Superior temporal gyrus (tissue), 1 donor: ENCODE data around the gene GABRG3.

Experiments
- DNase-seq: peaks from one replicate; pipeline ENCODE4 v3.0.0-alpha.2; 2016; ENCODE audit errors: extremely low spot score

Gene GABRG3

DNA sequence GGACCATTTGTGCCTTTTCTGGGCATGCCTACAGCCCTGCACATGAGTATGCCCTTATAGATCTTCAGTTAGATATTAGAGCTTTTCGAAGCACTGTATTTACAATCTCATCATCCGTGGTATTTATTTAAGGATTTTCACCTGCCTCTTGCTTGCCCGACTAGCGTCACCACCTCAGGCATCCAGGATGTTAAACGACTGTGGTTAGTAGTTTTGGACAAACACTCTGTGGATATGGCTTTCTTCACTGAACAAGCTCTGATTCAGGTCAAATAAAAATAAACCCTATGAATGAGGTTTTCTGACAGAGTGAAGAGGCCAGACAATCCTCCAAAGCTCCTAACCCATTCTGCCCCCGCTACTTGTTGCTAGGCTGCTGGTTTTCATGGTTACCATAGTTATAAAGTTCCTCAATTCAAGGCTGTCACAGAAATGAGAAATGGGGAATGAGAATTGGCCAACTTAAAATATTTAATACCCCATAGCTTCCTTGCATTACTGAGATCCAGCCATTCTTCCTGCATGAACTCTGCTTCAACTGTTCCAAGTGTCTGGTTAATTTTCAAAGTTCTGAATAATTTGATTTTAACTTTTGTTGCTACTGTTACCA lies 440.1 kb downstream of the GABRG3 start:
- DNase-seq, result no peak

DNA sequence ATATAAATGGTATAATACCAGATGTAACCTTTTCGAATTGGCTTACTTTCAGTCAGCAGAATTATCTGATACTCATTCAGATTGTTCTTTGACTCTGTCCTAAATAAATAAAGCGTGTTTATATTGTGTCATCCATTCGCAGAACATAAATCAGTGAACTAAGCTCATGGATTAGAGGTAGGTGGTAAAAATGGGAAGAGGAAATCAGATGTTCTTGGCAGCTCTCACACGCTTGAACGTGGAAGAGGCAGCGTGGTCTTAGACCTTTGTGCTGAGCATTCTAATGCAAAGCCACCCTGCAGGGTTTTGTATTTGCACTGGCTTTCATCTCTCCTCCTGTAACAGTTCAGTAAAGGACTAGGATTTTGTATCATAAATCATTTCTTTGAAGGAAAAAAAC lies 441.4 kb downstream of the GABRG3 start:
- no peak for DNase-seq

DNA sequence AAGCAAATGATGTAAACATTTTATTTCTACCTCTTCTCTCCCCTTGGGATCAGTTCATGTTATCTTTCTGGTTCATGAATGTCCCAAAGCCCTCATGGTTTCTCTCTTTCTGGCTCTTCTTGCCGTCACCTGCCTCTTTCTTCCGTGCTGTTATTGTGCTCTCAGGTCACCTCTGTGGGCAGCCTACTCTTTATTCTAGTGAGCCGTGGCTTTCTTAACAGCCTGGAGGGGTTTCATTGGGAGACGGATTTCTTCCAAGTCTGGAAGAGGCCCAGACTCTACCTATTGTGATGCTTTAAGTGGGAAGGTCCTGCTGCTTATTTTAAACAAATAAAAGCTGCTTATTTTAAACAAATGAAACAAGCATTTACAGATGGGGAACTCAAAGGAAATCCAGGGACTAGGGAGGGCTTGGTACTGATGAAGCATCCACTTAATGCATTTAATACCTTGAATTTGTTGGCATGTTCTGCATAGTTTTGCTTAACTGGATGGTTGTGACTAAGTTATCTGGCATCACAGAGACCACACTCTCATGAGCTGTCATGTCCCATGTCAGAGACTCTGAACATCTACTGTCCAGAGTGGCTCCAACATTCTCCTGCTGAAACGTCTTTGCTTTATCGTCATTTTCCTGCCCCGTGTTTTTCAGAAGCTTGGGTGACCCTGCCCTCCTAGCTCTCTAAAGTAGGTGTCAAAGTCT lies 443.3 kb downstream of the GABRG3 start:
- DNase-seq, result no peak

DNA sequence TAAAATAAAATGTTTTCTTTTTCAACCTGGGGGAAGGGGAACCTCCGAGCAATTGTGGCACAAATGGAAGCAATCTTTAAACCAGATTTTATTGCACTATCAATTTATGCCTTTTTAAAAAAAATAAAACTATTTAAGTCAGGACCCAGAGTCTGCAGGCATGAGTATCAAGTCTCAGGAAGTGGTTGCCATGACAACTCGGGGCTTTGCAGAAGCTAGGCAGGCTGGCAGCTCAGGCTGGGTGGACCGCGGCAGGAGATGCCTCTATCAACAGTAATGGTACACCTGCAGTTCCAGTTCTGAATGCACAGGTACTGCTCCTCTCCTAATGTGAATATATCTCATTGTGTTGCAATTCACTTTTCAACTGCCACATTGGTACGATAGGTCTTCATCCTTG lies 447.7 kb downstream of the GABRG3 start:
- DNase-seq, result peak; percentile 58

DNA sequence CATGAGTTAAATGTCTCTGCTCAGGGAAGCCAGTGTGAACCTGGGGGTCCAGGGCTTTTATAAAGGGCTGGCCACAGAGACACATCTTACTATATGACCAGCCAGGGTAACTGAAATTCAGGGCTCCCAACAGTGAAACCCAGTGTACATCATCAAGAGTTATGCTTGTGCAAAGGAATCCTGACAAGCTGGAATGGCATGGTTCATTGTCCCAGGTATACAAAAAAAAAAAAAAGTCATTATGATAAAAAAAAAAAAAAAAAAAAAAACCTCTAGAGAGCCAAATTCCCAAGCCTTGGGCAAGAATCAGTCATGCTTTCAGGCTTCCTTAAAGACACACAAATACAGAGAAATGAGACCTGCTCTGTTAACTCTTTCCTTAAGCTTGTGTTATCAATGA lies 452.0 kb downstream of the GABRG3 start:
- no peak for DNase-seq

DNA sequence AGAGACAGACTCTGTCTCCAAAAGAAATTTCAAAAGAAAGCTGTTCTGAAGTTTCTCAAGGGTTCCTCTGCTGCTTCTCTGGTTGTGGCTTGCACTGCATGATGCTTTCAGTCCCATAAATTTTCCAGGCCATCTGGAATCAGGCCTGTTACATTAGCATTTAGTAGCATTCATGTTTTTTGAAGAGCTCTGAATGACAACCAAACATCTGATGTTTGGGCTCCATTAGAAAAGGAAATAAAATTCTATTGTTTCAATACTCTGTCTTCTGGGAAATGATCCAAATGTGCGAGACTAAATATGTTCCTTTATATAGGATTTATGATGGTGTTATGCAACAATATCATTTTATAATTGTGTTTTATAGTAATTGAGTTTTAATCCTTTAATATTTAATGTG lies 455.8 kb downstream of the GABRG3 start:
- DNase-seq, result no peak

DNA sequence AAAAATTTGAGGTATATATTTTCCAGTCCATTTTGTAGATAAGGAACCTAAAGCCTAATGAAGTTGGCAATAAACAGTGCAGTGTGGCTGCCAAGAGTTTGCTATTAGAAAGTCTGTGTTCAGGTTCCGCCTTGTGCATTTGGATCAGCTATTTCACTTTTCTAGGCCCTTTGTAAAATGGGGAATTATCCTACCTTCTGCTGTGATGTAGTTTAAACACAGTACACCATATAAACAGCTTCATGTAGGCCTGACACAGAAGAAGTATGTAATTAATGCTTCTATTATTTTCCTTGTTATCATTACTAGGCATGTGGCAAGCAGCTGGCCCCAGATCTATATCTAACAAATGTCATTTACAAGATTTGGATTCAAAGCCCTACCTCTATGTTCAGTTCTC lies 456.3 kb downstream of the GABRG3 start:
- no peak for DNase-seq

DNA sequence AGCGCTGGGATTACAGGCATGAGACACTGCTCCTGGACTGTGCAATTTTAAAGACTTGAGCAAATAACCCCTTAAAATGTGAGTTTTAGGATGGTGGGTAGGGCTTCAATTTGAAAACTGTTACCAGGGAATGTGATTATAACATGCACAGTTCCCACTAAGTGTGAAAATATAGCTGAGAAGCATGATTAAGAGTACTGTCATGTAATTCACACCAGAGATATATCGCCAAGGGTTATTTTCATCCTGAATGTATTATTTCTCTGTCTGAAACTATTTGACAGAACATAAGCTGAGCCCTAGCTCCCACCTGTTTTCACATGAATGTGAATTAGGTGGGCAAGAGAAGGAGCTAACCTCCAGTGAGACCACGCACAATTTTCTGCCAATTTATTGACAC lies 457.2 kb downstream of the GABRG3 start:
- no peak for DNase-seq

DNA sequence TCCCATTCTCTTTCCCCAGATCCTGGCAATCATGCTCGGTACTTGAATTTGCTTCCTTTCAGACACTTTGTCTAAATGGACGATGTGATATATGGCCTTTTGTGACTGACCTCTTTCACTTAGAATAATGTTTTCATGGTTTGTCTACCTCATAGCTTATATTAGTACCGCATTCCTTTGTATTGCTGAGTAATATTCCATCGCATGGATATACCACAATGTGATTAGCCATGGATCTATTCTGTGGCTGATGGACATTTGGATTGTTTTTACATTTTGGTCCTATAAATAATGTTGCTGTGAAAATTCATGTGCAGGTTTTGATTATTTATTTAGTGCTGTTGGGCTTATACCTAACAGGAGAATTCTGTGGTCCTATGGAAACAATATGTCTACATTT lies 458.6 kb downstream of the GABRG3 start:
- DNase-seq, result no peak

DNA sequence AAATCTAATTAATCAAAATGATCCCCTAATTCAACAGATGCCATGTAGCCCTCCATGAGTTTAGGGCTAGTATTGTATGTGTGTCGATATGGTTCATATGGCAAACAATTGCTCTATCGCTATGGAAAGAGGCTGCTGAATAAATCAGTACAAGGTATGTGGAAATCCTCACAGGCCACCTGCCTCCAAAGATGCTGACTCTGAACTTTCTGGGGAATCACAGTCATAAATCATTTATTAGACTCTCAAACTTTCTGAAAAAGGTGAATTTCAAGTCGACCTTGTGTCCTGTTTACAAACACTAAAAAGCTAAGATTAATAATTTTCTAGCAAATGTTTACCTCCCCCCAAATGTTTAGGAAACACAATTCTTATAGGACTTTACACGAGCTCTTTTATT lies 462.6 kb downstream of the GABRG3 start:
- DNase-seq, result no peak

DNA sequence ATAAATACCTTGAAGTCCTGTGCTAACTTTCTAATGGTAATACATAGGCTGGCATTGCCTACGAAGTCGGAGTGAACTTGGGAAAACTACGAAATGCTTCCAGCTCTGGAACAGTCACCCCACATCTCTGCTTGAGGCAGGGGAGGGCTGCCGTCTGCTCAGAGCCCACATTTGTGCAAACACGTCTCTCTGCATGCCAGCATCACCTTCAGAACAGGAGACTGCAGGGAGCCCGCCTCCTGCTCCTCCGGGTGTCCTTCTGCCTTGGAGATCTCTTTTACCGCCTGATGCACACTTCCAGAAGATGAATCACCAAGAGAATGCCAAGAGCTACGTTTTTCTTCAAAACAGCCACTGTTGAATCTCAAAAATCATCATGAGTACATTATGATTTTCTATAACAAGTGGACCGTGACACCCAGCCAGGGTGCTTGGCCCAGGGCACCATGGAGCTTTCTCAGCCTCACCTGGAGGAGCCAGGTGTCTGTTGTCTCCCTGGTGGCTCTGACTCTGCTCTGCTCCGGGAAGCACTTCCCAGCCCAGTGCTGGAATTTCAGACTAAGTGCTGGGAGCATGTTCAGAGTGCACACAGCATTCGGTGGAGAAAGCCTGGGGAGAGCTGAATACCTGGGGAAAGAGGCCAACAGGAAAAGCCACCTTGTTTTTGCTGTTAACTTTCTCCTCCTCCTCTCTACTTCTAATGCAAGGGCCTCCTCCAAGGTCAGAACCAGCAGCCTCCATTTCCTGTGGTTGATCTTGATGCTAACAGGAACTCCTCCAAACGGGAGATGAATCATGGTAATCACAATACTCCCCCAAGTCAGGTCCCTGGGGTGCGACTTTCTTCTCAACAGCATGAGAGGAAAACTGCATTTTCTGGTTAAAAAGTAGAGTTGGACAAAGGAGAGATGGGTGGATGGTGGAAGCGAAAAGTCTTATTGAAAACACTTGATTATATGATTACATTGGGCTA lies 467.7 kb downstream of the GABRG3 start:
- DNase-seq, result peak; percentile 40

DNA sequence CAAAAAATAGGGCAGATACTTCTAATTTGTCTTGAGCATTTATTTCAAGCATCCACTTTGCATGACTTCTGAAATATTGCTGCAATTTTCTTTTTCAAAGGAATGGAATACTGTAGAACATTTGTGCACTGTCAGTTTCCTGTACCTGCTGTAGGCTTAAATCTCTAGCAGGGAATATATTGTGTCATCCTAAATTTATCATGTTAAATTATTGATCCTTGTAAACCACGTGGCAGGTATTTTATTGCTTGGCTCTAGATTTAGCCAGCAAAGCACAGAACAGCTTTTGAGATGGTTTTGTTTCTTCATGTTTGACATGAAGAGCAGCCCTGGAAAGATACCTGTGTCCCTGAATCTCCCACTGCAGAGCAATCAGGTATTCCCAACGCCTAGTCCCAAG lies 470.1 kb downstream of the GABRG3 start:
- DNase-seq, result no peak

DNA sequence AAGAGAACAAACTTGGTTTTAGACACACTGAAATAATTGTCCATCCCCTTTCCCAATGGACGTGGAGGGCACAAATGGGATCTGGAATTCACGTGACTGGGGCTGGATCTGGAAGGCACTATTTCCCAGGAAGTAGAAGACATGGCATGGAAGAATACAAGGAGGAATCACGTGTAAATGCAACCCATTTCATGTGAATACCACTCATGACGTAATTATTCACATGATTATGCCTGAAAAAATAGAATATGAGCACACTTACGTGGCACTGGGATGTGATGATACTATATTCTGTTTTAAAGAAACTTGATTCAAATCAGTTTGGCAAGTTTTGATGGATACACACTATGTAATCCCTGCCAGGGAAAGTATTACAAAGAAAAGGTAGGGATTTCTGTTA lies 477.3 kb downstream of the GABRG3 start:
- DNase-seq, result no peak

DNA sequence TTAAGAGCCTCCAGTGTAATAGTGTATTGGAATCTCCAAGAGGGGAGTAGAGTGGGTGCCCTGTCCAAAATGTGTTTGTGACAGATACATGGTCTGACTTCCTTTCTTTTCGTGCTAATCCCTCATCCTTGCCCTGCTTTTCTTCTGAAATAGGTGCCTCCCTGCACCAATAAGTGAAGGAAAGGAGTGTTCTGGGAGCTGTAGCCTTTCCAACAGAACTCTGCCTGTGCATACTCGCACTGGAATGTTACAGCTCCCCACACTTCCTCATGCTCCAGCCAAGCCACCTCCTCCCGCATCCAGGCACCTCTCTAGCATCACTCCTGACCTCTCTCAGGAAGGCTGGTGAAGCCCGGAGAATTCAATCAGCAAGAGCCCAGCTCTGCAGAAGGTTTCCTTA lies 478.0 kb downstream of the GABRG3 start:
- no peak for DNase-seq

DNA sequence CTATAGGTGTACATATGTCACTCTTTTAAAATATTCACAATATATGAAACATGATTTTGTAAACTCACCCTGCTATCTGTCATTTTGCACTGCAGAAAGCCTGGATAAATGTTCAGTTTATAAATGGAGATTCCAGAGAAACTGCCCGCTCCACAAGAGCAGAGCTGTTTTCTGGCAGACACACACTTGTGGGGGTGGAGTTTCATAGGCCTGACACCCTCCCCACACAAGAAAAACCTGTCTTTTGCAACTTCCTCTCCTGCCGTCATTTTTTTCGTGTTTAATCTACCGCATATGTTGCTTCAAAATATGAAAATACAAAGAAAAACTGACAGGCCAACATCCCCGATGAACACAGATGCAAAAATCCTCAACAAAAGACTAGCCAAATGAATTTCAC lies 479.0 kb downstream of the GABRG3 start:
- no peak for DNase-seq

DNA sequence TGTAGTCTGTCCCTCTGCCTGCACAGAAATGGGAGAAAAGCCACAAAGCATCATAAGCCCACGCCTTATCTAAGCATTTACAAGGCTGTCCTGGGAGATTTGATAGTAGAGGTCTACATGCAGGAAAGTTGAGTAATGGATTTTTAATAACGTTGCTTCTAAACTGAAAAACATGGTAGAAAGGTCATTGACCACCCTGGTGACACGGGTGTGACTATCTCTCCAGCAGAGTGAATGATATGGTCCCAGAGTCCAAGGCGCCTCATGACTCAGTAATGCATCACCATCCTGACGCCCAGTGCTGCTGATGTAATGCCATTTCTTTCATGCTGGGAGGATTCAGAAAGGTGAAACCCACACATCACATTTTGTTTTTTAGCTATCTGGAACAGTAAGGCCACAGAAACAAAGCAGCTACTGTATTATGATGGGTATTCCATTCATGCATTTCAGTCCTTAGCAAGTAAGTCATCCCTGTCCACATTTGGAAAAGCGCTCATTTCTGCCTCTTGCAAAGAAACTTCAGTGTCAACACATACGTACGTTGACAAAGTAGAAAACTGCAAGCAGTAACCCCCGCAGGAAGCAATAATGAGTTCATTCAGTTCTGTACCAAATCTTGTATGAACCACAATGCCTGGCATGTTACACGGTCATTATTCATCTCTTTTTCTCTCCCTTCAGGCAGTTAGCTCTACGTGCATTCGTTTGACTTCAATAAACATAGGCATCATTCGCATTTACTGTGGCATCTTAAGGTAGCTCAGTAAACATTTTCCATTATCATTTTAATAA lies 483.5 kb downstream of the GABRG3 start:
- no peak for DNase-seq

DNA sequence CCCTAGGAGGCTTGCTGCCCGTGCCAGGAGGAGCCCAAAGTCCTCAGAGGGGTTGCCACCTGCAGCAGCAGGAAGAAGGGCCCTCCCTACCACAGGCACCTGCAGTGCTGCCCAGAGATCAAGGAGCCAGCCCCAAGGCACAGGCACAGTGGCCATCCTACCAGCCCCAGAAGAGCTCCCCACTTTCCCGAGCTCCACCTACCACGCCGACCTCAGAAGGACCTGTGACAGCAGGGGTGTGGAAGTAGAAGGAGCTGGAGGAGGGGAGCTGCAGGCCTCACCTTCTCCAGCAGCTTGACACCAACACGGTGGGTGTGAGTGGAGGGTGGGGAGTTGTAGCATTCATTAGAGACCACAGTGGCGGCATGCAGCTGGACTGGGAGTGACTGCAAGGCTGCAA lies 485.8 kb downstream of the GABRG3 start:
- DNase-seq, result no peak

DNA sequence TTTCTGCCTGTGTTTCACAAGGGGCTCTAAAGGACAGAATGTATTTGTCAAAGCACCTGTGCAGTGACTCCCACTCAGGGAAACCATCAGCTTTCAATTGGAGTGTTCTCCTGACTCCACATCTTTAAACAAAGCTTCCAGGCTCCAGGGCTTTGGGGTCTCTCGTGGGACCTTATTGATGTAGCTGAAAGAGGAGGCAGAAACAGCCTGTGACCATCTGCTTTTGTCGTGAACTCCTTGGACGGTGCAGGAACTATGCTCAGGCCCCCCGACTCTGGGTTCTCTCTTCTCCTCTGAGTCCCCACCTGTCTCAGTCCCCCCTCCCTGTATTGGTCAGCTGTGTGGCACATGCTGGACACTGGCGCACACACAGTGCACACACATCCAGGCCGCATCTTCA lies 486.8 kb downstream of the GABRG3 start:
- no peak for DNase-seq

DNA sequence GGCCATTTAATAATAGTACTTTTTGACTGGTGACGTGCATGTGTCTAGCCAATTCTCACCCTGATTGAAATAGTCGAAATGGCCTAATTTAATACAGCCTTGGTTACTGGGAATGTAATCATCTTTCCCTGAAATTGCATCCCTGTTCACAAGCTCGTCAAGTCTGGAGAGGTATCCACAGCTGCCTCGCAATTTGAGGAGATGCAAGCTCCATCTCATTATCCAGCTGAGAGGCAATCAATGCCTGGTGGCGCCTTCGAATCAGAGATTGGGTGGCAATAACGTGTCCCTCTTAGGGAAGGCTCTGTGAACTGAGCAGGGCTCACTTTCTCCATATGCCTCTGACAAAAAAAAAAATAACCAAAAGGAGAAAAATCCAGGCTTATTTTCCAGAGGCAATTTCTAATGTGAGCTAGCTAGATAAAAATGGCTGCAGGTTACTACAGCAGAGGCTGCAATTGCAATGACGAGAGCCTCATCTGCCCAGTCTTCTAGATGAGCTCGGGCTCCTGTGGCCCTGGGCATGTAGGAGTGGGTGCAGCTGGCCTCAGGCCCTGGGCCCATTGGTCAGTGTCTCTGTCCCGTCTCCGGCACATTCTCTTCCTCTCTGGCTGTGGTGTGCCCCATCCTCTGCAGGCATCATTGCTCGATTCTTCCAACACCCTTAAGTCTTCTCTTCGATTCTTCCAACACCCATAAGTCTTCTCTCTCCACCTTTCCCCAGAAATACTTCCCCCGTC lies 487.5 kb downstream of the GABRG3 start:
- no peak for DNase-seq

DNA sequence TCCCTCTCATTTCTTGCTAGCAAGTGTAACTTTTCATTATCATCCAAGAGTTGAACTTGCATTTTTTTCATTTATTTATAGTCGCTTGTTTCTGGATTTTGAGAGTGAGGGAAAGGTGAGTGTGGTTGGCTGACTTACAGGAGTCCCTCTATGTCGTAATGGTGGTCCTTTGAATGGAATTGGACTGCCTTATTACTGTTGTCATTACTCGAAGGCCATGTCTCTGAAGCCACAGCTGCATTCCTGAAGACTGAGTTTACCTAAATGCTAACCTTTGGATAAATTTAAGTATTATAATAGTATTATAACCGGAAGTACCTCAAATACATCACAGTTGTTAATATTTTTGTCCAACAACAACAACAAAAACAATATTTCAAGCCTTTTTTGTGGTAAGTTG lies 488.9 kb downstream of the GABRG3 start:
- no peak for DNase-seq

DNA sequence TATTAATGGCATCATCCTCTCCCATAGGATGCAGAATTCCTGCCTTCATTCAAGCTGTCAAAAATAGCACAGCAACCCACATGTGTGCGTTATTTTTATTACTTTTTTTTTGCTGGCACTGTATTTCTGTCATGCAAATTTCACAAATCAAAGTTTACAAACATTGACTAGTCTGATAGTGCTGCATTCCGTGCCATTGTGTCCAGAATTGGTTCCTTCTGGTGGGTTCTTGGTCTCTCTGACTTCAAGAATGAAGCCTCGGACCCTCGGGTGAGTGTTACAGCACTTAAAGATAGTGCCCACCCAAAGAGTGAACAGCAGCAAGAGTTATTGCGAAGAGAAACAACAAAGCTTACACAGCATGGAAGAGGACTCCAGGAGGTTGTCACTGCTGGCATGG lies 490.2 kb downstream of the GABRG3 start:
- DNase-seq, result no peak
